ENCODE data around the gene ST6GALNAC1.

DNA sequence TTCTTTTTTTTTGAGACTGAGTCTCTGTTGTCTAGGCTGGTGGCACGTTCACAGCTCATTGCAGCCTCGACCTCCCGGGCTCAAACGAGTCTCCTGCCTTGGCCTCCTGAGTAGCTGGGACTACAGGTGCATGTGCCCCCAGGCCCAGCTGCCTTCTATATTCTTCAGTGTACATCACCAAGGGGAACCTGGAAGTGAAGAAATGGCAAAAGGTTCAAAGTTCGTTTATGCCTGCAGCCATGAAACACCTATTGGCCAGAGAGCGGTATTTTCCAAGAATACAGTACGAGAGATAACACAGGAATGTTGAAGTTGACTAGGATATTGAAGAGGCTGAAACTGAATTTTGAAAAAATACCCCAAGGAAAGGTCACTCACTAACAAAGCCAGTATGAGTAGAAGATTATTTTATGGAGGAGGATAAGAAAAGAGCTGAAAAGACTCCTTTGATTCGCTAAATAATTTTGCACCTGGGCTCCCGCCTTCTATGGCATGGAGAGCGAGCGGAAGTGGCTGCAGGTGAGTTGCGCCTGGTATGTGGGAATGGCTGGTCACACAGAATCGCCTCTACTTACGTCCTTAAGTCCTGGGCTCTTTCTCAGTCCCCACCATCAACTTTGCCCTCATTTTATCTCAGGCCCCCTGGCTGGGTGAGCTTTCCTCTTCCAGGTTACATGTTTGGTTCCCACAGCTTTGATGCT, 9.8 kb downstream of the ST6GALNAC1 start:
- TF ChIP-seq, protein P1, sequence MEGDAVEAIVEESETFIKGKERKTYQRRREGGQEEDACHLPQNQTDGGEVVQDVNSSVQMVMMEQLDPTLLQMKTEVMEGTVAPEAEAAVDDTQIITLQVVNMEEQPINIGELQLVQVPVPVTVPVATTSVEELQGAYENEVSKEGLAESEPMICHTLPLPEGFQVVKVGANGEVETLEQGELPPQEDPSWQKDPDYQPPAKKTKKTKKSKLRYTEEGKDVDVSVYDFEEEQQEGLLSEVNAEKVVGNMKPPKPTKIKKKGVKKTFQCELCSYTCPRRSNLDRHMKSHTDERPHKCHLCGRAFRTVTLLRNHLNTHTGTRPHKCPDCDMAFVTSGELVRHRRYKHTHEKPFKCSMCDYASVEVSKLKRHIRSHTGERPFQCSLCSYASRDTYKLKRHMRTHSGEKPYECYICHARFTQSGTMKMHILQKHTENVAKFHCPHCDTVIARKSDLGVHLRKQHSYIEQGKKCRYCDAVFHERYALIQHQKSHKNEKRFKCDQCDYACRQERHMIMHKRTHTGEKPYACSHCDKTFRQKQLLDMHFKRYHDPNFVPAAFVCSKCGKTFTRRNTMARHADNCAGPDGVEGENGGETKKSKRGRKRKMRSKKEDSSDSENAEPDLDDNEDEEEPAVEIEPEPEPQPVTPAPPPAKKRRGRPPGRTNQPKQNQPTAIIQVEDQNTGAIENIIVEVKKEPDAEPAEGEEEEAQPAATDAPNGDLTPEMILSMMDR (IDR thresholded peaks at IDR 0.05) = no peak
- TF ChIP-seq POLR2A (IDR thresholded peaks at IDR 0.05) = no peak

Measured in adrenal gland (tissue), 5 donors.